A673 (cell line): ENCODE results near the gene GPATCH2. TPM values are rescaled to one million over a fixed set of nuclear protein-coding genes. Genes with fewer than 3 reads are reported as not detected.

Source experiments
- BruUV-seq: library from RNA; stranded (reverse); fragments of 400-500 nt; replicated peaks from 2 replicates; lab custom pipeline; 2021; lab: Mats Ljungman, UMichigan
- CTCF ChIA-PET: fragments of 300-600 bp; sonication (Branson Sonifier 250); formaldehyde crosslinking; loops from one replicate; lab custom pipeline; 2022; ENCODE audit warnings: antibody characterized with exemption; lab: Charles Lee
- POLR2A ChIA-PET: fragments of 300-600 bp; sonication (Branson Sonifier 250); formaldehyde crosslinking; loops from one replicate; lab custom pipeline; 2022; ENCODE audit warnings: antibody characterized with exemption; ENCODE audit not compliant: low non-redundant PET; lab: Charles Lee
- DNase-seq: peaks from one replicate; pipeline ENCODE4 v3.0.0-alpha.2; 2015; ENCODE audit warnings: low spot score
- H3K27ac ChIP-seq: fragments of 200-600 bp; sonication (generic); 2 replicates; pipeline ENCODE4 v1.5.1; 2016; ENCODE audit warnings: mixed run types, low read depth, mild to moderate bottlenecking, mixed read lengths, antibody characterized with exemption, low read length; ENCODE audit not compliant: poor library complexity, severe bottlenecking
- H3K27me3 ChIP-seq: fragments of 200-600 bp; sonication (generic); replicated peaks from 2 replicates; pipeline ENCODE4 v1.6.1; 2017; ENCODE audit warnings: mixed run types, low read depth, mild to moderate bottlenecking, mixed read lengths, antibody characterized with exemption, low read length; ENCODE audit not compliant: insufficient read depth, poor library complexity
- H3K36me3 ChIP-seq: fragments of 200-600 bp; sonication (generic); 2 replicates; pipeline ENCODE4 v1.6.1; 2016; ENCODE audit warnings: mixed run types, mild to moderate bottlenecking, mixed read lengths, antibody characterized with exemption, low read length; ENCODE audit not compliant: insufficient read depth, poor library complexity, severe bottlenecking
- H3K4me1 ChIP-seq: fragments of 200-600 bp; sonication (generic); 2 replicates; pipeline ENCODE4 v1.6.1; 2017; ENCODE audit warnings: mixed run types, mild to moderate bottlenecking, mixed read lengths, antibody characterized with exemption, low read length; ENCODE audit not compliant: insufficient read depth, poor library complexity, severe bottlenecking
- H3K4me3 ChIP-seq: fragments of 200-600 bp; sonication (generic); 2 replicates; pipeline ENCODE4 v1.5.1; 2016; ENCODE audit warnings: low read depth, mixed run types, mild to moderate bottlenecking, mixed read lengths, low read length; ENCODE audit not compliant: poor library complexity, severe bottlenecking
- H3K9me3 ChIP-seq: fragments of 200-600 bp; sonication (generic); 2 replicates; pipeline ENCODE4 v1.6.1; 2016; ENCODE audit warnings: mixed run types, low read depth, mild to moderate bottlenecking, mixed read lengths, antibody characterized with exemption, low read length; ENCODE audit not compliant: poor library complexity, severe bottlenecking
- CTCF ChIP-seq: fragments of 300-800, 200-600 bp; sonication (generic); conservative IDR thresholded peaks from 2 replicates; pipeline ENCODE4 v1.5.1; 2017; ENCODE audit warnings: low read depth, mild to moderate bottlenecking, antibody characterized with exemption, low read length, moderate library complexity, mixed read lengths
- EZH2 ChIP-seq: fragments of 200-600 bp; sonication (generic); IDR thresholded peaks from 2 replicates; pipeline ENCODE4 v1.6.1; 2017; ENCODE audit warnings: borderline replicate concordance, low read depth, mild to moderate bottlenecking, mixed read lengths, antibody characterized with exemption, low read length; ENCODE audit not compliant: poor library complexity, severe bottlenecking
- intact Hi-C: fragments of 100-400 bp; cut with micrococcal nuclease; formaldehyde crosslinking; loops from one replicate; pipeline ENCODE4 v1.10.0; 2022; ENCODE audit not compliant: unreplicated experiment
- total RNA-seq: library from RNA; stranded (reverse); gene quantifications from 2 replicates; pipeline ENCODE4 v1.2.3, GENCODE V29; 2021

The GPATCH2 gene
- total RNA-seq, 1 experiment from 2014 or later: 15.3 TPM

- no peaks in the 10 kb centered on the region for H3K9me3 ChIP-seq
- BruUV-seq: no TSS peak
- TF ChIP-seq CTCF (no peak), EZH2 (no peak)
- no peak overlapping the region for H3K4me3 ChIP-seq
- H3K27ac ChIP-seq: no peak overlapping the region
- intact Hi-C loops: no loop called here
- POLR2A ChIA-PET: no interaction called here
- H3K27me3 ChIP-seq: no peaks in the 10 kb centered on the region
- CTCF ChIA-PET: no interaction called here
- H3K36me3 ChIP-seq: no peaks in the 10 kb centered on the region
- H3K4me1 ChIP-seq: no peaks in the 10 kb centered on the region
- DNase-seq: no peak
Measured at GRCh38 chr1:217482356-217483102, 148.4 kb downstream of the GPATCH2 start.

- POLR2A ChIA-PET: no interaction called here
- CTCF ChIA-PET: no interaction called here
- Histone ChIP-seq H3K27ac (no peak overlapping the region), H3K9me3 (no peaks in the 10 kb centered on the region), H3K27me3 (no peaks in the 10 kb centered on the region), H3K4me3 (no peak overlapping the region), H3K4me1 (no peaks in the 10 kb centered on the region), H3K36me3 (no peaks in the 10 kb centered on the region)
- TF ChIP-seq EZH2 (no peak), CTCF (no peak)
- no peak for DNase-seq
- BruUV-seq: no TSS peak
- intact Hi-C loops: no loop called here
Measured at GRCh38 chr1:217478450-217478849, 152.4 kb downstream of the GPATCH2 start.

- H3K9me3 ChIP-seq: no peaks in the 10 kb centered on the region
- ChIA-PET POLR2A (no interaction called here), CTCF (no interaction called here)
- no peak overlapping the region for H3K27ac ChIP-seq
- intact Hi-C loops: no loop called here
- H3K4me3 ChIP-seq: no peak overlapping the region
- no TSS peak for BruUV-seq
- H3K4me1 ChIP-seq: no peaks in the 10 kb centered on the region
- H3K27me3 ChIP-seq: no peaks in the 10 kb centered on the region
- no peak for TF ChIP-seq CTCF
- TF ChIP-seq EZH2: no peak
- DNase-seq: no peak
- H3K36me3 ChIP-seq: no peaks in the 10 kb centered on the region
Measured at GRCh38 chr1:217472915-217473314, 158.0 kb downstream of the GPATCH2 start.
